ENCODE data around the gene BABAM2.
"Not testable (repeated sequence)": the region's sequence is repeated elsewhere in the genome, so short reads cannot be mapped to it uniquely, and the experiment has no call there.

The BABAM2 gene

GRCh38 chr2:28316546-28317335, 426.2 kb downstream of the BABAM2 start:
- DNase-seq (ENCODE audit: low spot score): no peak

GRCh38 chr2:28317390-28317789, 426.9 kb downstream of the BABAM2 start:
- no peak for DNase-seq (ENCODE audit: low spot score)

GRCh38 chr2:28318023-28318422, 427.5 kb downstream of the BABAM2 start:
- no peak for DNase-seq (ENCODE audit: low spot score)

GRCh38 chr2:28318462-28319117, 428.1 kb downstream of the BABAM2 start:
- DNase-seq (ENCODE audit: low spot score): no peak

- DNase-seq (ENCODE audit: low spot score): no peak
Measured at GRCh38 chr2:28319118-28320008, 428.8 kb downstream of the BABAM2 start.

- no peak for DNase-seq (ENCODE audit: low spot score)
Measured at GRCh38 chr2:28320009-28320365, 429.5 kb downstream of the BABAM2 start.

- DNase-seq (ENCODE audit: low spot score): no peak
Measured at GRCh38 chr2:28320371-28320770, 429.8 kb downstream of the BABAM2 start.

GRCh38 chr2:28321426-28321825, 430.9 kb downstream of the BABAM2 start:
- peak; percentile 1 for DNase-seq (ENCODE audit: low spot score)

- DNase-seq (ENCODE audit: low spot score): peak; percentile 3
Measured at GRCh38 chr2:28322051-28322450, 431.5 kb downstream of the BABAM2 start.

- peak; percentile 2 for DNase-seq (ENCODE audit: low spot score)
Measured at GRCh38 chr2:28322456-28322855, 431.9 kb downstream of the BABAM2 start.

- no peak for DNase-seq (ENCODE audit: low spot score)
Measured at GRCh38 chr2:28322981-28323396, 432.5 kb downstream of the BABAM2 start.

GRCh38 chr2:28325173-28325566, 434.6 kb downstream of the BABAM2 start:
- no peak for DNase-seq (ENCODE audit: low spot score)

GRCh38 chr2:28325567-28326468, 435.3 kb downstream of the BABAM2 start:
- DNase-seq (ENCODE audit: low spot score): no peak

GRCh38 chr2:28326469-28326805, 435.9 kb downstream of the BABAM2 start:
- no peak for DNase-seq (ENCODE audit: low spot score)

- DNase-seq (ENCODE audit: low spot score): peak; percentile 40
Measured at GRCh38 chr2:28326881-28327505, 436.5 kb downstream of the BABAM2 start.

GRCh38 chr2:28327581-28327955, 437.0 kb downstream of the BABAM2 start:
- no peak for DNase-seq (ENCODE audit: low spot score)

GRCh38 chr2:28327956-28328922, 437.7 kb downstream of the BABAM2 start:
- DNase-seq (ENCODE audit: low spot score): peak; percentile 66

- no peak for DNase-seq (ENCODE audit: low spot score)
Measured at GRCh38 chr2:28329184-28329583, 438.7 kb downstream of the BABAM2 start.

GRCh38 chr2:28330722-28331121, 440.2 kb downstream of the BABAM2 start:
- not testable (repeated sequence) for DNase-seq (ENCODE audit: low spot score)

- not testable (repeated sequence) for DNase-seq (ENCODE audit: low spot score)
Measured at GRCh38 chr2:28331797-28332196, 441.3 kb downstream of the BABAM2 start.

All from GM03348 (cell line).